Renal cortex interstitium (tissue), 11 donors: ENCODE results near the gene TMEM106B. TPM values are rescaled to one million over a fixed set of nuclear protein-coding genes. Genes with fewer than 3 reads are reported as not detected.

Source experiments
- DNase-seq, 11 donors: peaks; one replicate each; pipeline ENCODE4 v3.0.0-alpha.2; 2013; ENCODE audit warnings: low read depth in 9 of 11, low spot score in 4 of 11; ENCODE audit errors: extremely low read depth in 1 of 11
- polyA plus RNA-seq, 3 donors: library from polyadenylated mRNA; unstranded; fragments of 120-200 nt; gene quantifications; one replicate each; pipeline ENCODE4 v1.2.1, GENCODE V29; 2013; ENCODE audit not compliant: insufficient read length in 3 of 3

TMEM106B gene
- polyA plus RNA-seq, 3 donors: 84.6 to 102 (median 101) TPM

- no peak for DNase-seq
Observed at GRCh38 chr7:12267542-12267941, 56.4 kb downstream of the TMEM106B start.

- DNase-seq: no peak
Observed at GRCh38 chr7:12269100-12269895, 58.2 kb downstream of the TMEM106B start.

DNA sequence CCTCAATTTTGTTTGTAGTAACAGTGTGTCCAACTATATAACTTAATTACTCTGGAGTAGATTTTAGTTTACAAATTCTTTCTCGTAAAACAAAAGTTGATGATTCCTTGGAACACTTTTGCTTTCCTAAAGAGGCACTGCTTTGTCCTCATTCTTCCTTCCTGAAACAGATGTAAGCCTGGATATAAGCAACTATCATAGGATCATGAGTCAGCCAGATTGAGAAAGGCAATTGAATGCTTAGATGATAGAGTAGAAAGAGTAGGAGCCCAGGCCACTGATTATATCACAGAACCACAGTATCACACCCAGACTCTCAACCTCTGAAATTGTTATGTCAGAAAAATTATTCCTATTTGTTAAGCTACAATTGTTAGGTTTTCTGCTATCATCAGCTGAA, 69.9 kb downstream of the TMEM106B start:
- DNase-seq: no peak

DNA sequence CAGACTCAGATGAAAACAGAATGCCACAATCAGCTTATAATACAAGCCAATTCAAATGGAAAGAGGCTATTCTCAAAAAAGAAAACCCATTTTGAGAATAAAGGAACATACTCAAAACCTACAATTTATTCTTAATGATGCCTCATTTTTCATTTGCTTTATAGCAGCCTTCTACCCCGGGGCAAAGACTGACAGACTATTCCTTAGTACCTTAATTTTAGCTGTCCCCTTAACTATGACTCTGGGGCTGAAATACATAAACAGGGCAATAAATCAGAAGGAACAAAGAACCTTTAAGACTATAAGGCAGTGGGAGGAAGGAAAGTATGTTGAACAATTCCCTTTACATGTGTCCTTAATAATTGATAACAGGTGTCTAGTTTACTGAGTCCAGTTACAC, 76.8 kb downstream of the TMEM106B start:
- no peak for DNase-seq

DNA sequence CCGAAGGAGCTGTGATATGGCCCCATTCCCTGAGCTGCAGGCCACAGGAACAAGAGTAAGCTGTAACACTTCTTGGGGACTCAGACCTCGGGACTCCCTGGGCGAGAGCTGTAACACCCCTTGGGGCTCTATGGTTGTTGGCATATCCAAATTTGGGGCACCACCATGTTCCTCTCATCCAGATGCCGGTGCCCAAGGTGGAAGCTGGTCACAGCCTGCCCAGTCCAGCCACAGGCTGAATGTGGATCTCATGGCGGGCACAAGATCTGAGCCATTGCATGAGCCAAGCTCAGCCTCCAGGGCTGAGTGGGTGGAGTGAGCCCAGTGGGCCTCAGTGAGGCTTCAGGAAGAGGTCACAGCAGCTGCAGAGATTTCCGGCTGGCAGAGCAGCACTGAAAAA, 78.9 kb downstream of the TMEM106B start:
- DNase-seq: no peak

GRCh38 chr7:12290761-12291160, 79.7 kb downstream of the TMEM106B start:
- DNase-seq: no peak

DNA sequence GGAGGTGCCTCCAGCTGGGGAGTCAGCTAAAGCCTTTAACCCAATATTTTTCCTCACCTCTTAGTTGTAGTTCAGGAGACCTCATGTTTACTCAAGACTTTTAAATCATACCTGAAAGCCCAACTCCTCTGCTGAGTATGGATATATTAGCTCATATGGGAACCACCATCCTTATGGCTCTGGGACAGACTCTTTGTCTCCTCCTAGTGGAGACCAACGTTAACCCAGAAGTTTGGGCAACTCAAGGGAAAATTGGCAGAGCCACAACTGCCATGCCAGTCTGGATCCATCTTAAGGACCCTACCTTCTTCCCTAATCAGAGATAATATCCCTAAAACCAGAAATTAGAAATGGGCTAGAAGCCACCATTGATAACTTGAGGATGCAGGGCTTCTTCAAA, 80.8 kb downstream of the TMEM106B start:
- no peak for DNase-seq

Other genes starting within 250 kb of the TMEM106B start
- gene VWDE, start 192.6 kb downstream of the TMEM106B start, polyA plus RNA-seq: 1 to 10 TPM; 4.6 to 6.7 (median 5.3) TPM